GM19351 (cell line): Measurements from ENCODE around the gene PLEKHN1.
"Not testable (repeated sequence)": the region's sequence is repeated elsewhere in the genome, so short reads cannot be mapped to it uniquely, and the experiment has no call there.

ENCODE experiments used
- ATAC-seq: cut with Tn5 transposase; IDR thresholded peaks from one replicate; pipeline ENCODE4 v1.9.1; 2021; ENCODE audit warnings: mild to moderate bottlenecking, moderate library complexity; ENCODE audit not compliant: unreplicated experiment

Gene PLEKHN1

GRCh38 chr1:991275-991674 lies 25.0 kb downstream of the PLEKHN1 start:
- not testable (repeated sequence) for ATAC-seq

- no peak for ATAC-seq
Measured at GRCh38 chr1:991895-992294, 25.6 kb downstream of the PLEKHN1 start.

- no peak for ATAC-seq
Measured at GRCh38 chr1:992362-992761, 26.1 kb downstream of the PLEKHN1 start.

GRCh38 chr1:993379-993995 lies 27.2 kb downstream of the PLEKHN1 start:
- ATAC-seq, result no peak

- ATAC-seq, result not testable (repeated sequence)
Measured at GRCh38 chr1:994546-994945, 28.3 kb downstream of the PLEKHN1 start.

- ATAC-seq, result no peak
Measured at GRCh38 chr1:995665-996633, 29.7 kb downstream of the PLEKHN1 start.

- no peak for ATAC-seq
Measured at GRCh38 chr1:996851-997712, 30.8 kb downstream of the PLEKHN1 start.

- no peak for ATAC-seq
Measured at GRCh38 chr1:997713-997992, 31.4 kb downstream of the PLEKHN1 start.

- ATAC-seq, result no peak
Measured at GRCh38 chr1:997993-998744, 31.9 kb downstream of the PLEKHN1 start.

- no peak for ATAC-seq
Measured at GRCh38 chr1:998745-998994, 32.4 kb downstream of the PLEKHN1 start.

- ATAC-seq, result no peak
Measured at GRCh38 chr1:998995-999724, 32.9 kb downstream of the PLEKHN1 start.

- no peak for ATAC-seq
Measured at GRCh38 chr1:999725-1000356, 33.6 kb downstream of the PLEKHN1 start, which contains the start of gene HES4. HES4 (minus strand) TSS chr1:1000097; CDS start chr1:999973, 124 bp downstream.

GRCh38 chr1:1000357-1001056 lies 34.2 kb downstream of the PLEKHN1 start:
- no peak for ATAC-seq

- ATAC-seq, result no peak
Measured at GRCh38 chr1:1001057-1001783, 34.9 kb downstream of the PLEKHN1 start.

- no peak for ATAC-seq
Measured at GRCh38 chr1:1003618-1004419, 37.5 kb downstream of the PLEKHN1 start.

GRCh38 chr1:1004420-1004779 lies 38.1 kb downstream of the PLEKHN1 start:
- no peak for ATAC-seq

GRCh38 chr1:1004780-1005697 lies 38.8 kb downstream of the PLEKHN1 start:
- ATAC-seq, result no peak
